Thymus (tissue), 11 donors: Measurements from ENCODE around the gene STAC3. TPM values are rescaled to one million over a fixed set of nuclear protein-coding genes. Genes with fewer than 3 reads are reported as not detected.

Experiments
- DNase-seq, 9 donors: peaks; one replicate each; pipeline ENCODE4 v3.0.0-alpha.2; 2013; ENCODE audit warnings: low spot score in 9 of 9, low read depth in 6 of 9, missing footprints in 1 of 9
- H3K27ac ChIP-seq, 2 donors: one replicate each; pipeline ENCODE4 v1.5.1; 2013; ENCODE audit warnings: control low read depth in 1 of 2, low read depth in 1 of 2, low read length in 1 of 2, mild to moderate bottlenecking in 1 of 2, moderate library complexity in 1 of 2
- H3K27me3 ChIP-seq, 2 donors: one replicate each; pipeline ENCODE4 v1.5.1; 2013; ENCODE audit warnings: low read length in 1 of 2; ENCODE audit not compliant: control insufficient read depth in 2 of 2, insufficient read depth in 1 of 2
- H3K36me3 ChIP-seq, 2 donors: one replicate each; pipeline ENCODE4 v1.5.1; 2013; ENCODE audit warnings: low read length in 1 of 2, mild to moderate bottlenecking in 1 of 2, moderate library complexity in 1 of 2; ENCODE audit not compliant: control insufficient read depth in 2 of 2, insufficient read depth in 2 of 2
- H3K4me1 ChIP-seq, 2 donors: one replicate each; pipeline ENCODE4 v1.5.1; 2013; ENCODE audit warnings: low read length in 2 of 2; ENCODE audit not compliant: control insufficient read depth in 2 of 2, insufficient read depth in 2 of 2
- H3K4me3 ChIP-seq, 2 donors: one replicate each; pipeline ENCODE4 v1.5.1; 2013; ENCODE audit warnings: low read length in 2 of 2, control low read depth in 1 of 2, mild to moderate bottlenecking in 1 of 2
- H3K9me3 ChIP-seq, 2 donors: one replicate each; pipeline ENCODE4 v1.5.1; 2013; ENCODE audit warnings: low read length in 1 of 2, mild to moderate bottlenecking in 1 of 2; ENCODE audit not compliant: control insufficient read depth in 2 of 2, insufficient read depth in 1 of 2
- WGBS: extraction: QIAGEN DNeasy Blood & Tissue Kit; methylation state at CpG from one replicate; pipeline ENCODE4 v1.1.7; 2013; 5-methylcytosine and 5-hydroxymethylcytosine counted together
- polyA plus RNA-seq: library from polyadenylated mRNA; stranded (reverse); fragments of 200-250 nt; gene quantifications from one replicate; pipeline ENCODE4 v1.2.3, GENCODE V29; 2013
- total RNA-seq: library from RNA; stranded (reverse); fragments of 120-200 nt; gene quantifications from one replicate; pipeline ENCODE4 v1.2.4, GENCODE V29; 2013
- donor health status: healthy.

The STAC3 gene
- total and polyA plus RNA-seq, 2 donors = 2.1 to 12.3 TPM

- H3K27me3 ChIP-seq = peaks cover 38 to 43% of the 10 kb centered on the region in 2 donors
- no peak for DNase-seq
- H3K27ac ChIP-seq = no peak overlapping the region
- peaks cover 0 to 21% of the 10 kb centered on the region in 2 donors for H3K9me3 ChIP-seq
- no peak overlapping the region for H3K4me3 ChIP-seq
- peaks cover 44 to 50% of the 10 kb centered on the region in 2 donors for H3K36me3 ChIP-seq
- peaks cover 28 to 51% of the 10 kb centered on the region in 2 donors for H3K4me1 ChIP-seq
- 98% methylated on average over 15 of the region's 15 CpGs for WGBS
Measured at GRCh38 chr12:57233357-57234232, 17.4 kb downstream of the STAC3 start.

DNA sequence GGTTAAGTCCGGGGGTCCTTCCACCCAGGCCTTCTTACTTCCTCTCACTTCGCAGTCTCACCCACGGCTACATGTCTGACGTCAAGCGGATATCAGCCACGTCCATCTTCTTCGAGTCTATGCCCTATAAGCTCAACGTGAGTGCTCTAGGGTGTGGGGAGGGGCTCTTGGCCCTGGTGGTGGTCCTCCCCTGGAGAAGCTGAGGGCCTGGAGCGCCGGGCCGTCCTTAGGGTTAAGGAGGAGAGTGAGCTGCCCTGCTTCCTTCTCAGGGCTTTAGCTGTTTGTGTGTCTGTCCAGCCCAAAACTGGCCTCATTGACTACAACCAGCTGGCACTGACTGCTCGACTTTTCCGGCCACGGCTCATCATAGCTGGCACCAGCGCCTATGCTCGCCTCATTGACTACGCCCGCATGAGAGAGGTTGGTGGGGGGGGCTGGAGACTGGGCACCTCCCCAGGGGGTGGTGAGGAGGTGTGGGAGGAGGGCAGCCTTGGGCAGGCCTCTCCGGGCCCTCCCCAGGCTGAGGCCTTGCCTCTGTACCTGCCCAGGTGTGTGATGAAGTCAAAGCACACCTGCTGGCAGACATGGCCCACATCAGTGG, 18.7 kb downstream of the STAC3 start:
- Histone ChIP-seq H3K4me1 (peaks cover 22 to 44% of the 10 kb centered on the region in 2 donors), H3K4me3 (no peak overlapping the region), H3K27me3 (peaks cover 27 to 42% of the 10 kb centered on the region in 2 donors), H3K27ac (no peak overlapping the region), H3K9me3 (peaks cover 0 to 18% of the 10 kb centered on the region in 2 donors), H3K36me3 (peaks cover 44 to 50% of the 10 kb centered on the region in 2 donors)
- WGBS = 98% methylated on average over 19 of the region's 19 CpGs
- DNase-seq = no peak

DNA sequence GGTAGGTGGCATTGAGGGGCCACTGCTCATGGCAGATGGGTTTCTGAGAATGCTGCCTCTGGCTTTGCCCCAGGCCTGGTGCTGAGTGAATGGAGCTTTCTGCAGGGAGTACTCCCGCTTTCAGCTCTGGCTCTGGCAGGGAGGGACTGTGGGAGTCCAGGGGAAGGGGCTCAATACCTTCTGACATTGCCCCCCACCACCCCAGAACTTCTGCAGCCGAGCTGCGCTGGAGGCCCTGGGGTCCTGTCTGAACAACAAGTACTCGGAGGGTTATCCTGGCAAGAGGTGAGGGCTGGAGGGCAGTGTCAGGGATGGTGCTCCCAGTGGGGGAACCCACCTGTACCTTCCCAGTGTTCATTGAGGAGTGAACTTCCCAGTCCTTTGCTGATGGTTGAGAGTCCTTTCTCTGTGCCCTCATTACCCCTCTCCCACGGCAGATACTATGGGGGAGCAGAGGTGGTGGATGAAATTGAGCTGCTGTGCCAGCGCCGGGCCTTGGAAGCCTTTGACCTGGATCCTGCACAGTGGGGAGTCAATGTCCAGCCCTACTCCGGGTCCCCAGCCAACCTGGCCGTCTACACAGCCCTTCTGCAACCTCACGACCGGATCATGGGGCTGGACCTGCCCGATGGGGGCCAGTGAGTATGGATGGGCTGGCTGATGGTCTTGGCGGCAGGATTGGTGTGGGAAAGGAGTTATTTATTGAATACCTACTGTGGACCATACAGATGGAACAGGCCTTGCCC, 19.5 kb downstream of the STAC3 start:
- H3K27me3 ChIP-seq = peaks cover 27 to 42% of the 10 kb centered on the region in 2 donors
- no peak for DNase-seq
- H3K4me3 ChIP-seq = no peak overlapping the region
- peaks cover 44 to 50% of the 10 kb centered on the region in 2 donors for H3K36me3 ChIP-seq
- peak overlapping the region in 1 of 2 donors; percentile 40 for H3K27ac ChIP-seq
- peaks cover 0 to 11% of the 10 kb centered on the region in 2 donors for H3K9me3 ChIP-seq
- peaks cover 25 to 42% of the 10 kb centered on the region in 2 donors for H3K4me1 ChIP-seq
- 99% methylated on average over 13 of the region's 13 CpGs for WGBS

GRCh38 chr12:57230381-57231155, 20.4 kb downstream of the STAC3 start:
- Histone ChIP-seq H3K4me1 (peaks cover 34 to 44% of the 10 kb centered on the region in 2 donors), H3K9me3 (peaks cover 0 to 9% of the 10 kb centered on the region in 2 donors), H3K36me3 (peaks cover 44 to 46% of the 10 kb centered on the region in 2 donors), H3K27me3 (peaks cover 20 to 42% of the 10 kb centered on the region in 2 donors), H3K4me3 (peak overlapping the region; percentile 55 to 72), H3K27ac (no peak overlapping the region)
- 86% methylated on average over 10 of the region's 10 CpGs for WGBS
- no peak for DNase-seq

DNA sequence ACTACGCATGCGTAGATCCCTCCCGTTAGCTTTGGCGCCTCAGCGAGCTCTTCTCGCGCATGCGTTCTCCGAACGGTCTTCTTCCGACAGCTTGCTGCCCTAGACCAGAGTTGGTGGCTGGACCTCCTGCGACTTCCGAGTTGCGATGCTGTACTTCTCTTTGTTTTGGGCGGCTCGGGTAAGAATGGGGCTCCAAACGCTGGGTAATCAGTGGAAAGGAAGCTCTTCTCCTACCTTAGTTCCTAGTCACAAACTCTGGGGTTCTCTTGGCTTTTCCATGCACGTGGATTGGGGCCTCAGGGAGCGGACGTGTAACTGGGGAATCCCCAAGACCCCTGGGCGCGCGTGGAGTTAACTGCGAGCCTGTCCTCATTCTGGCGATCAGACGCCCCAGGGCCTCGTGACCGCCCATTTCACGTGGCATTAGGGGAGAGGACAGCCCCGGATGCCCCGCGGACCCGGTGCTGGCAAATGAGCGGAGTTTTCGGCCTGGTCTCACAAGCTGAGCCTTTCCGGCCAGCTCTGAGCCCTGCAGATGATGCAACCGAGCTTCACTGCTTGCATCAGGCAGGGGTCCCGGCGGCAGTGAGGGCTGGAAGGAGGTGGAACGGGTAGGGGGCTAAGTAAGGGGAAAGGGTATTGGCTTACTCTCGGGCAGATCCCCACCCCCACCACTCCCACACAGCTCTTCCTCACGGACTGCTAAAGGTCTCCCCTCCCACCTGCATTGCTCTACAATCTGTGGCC, 21.2 kb downstream of the STAC3 start, which contains the start of gene SHMT2:
Gene SHMT2 (plus strand): TSS at position 78 of the 747 bp plus-strand sequence. CDS start 68 bp downstream, at position 146.
- H3K36me3 ChIP-seq = peaks cover 39 to 41% of the 10 kb centered on the region in 2 donors
- H3K27me3 ChIP-seq = peaks cover 18 to 42% of the 10 kb centered on the region in 2 donors
- DNase-seq = peak; percentile 87 to 97 (median 94)
- H3K9me3 ChIP-seq = peaks cover 5 to 14% of the 10 kb centered on the region in 2 donors
- WGBS = under 1% methylated on average over 42 of the region's 42 CpGs
- H3K4me1 ChIP-seq = peaks cover 35 to 48% of the 10 kb centered on the region in 2 donors
- H3K27ac ChIP-seq = no peak within 1 kb of the TSS
- H3K4me3 ChIP-seq = peak within 1 kb of the TSS; percentile 55 to 72

GRCh38 chr12:57229046-57229633, 21.8 kb downstream of the STAC3 start:
- no peak for DNase-seq
- Histone ChIP-seq H3K36me3 (peaks cover 32 to 34% of the 10 kb centered on the region in 2 donors), H3K4me3 (peak overlapping the region; percentile 55 to 72), H3K27me3 (peaks cover 24 to 45% of the 10 kb centered on the region in 2 donors), H3K9me3 (peaks cover 5 to 20% of the 10 kb centered on the region in 2 donors), H3K27ac (no peak overlapping the region), H3K4me1 (peaks cover 35 to 53% of the 10 kb centered on the region in 2 donors)
- 3% methylated on average over 9 of the region's 9 CpGs for WGBS

DNA sequence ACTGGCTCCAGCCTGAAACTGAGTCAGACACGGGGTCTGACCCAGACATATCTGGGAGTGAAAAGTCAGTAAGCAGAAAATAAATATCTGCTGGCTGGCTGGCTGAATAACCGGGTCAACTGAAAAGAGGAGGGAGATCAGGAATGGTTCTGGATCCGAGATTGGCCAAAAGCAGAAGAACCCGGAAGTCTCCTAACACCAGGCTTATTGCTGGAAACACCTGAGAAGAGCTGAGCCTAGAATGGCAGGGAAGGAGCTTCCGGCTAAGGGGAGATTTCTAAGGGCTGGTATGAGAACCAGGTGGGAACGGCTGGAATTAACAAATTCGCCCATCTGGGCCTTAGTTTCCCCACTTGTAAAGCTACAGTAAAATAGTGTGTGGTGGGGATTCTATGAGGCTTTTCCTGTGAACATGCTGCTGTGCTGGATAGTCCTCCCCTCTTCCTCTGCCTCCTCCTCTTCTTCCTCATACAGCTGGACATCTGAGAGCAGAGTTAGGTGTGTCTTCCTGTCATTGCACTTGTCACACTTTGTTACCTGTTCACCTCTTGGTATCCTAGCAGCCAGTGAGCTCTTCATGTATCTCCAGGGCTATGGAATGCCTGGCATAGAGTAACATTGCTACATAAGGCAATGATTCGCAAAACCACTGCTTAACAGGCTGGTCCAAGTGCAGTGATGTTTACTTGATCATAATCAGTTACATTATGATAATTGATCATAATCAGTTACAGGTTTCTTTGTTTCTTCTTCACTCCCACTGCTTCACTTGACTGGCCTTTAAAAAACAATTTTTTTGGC, 23.5 kb downstream of the STAC3 start:
- peaks cover 40 to 59% of the 10 kb centered on the region in 2 donors for H3K27me3 ChIP-seq
- peaks cover 16 to 18% of the 10 kb centered on the region in 2 donors for H3K36me3 ChIP-seq
- peaks cover 35 to 59% of the 10 kb centered on the region in 2 donors for H3K4me1 ChIP-seq
- 40% methylated on average over 8 of the region's 8 CpGs for WGBS
- H3K27ac ChIP-seq = no peak overlapping the region
- H3K9me3 ChIP-seq = peaks cover 5 to 23% of the 10 kb centered on the region in 2 donors
- DNase-seq = peak in 1 of 9 donors; percentile 11
- no peak overlapping the region for H3K4me3 ChIP-seq
